HEK293 (cell line): ENCODE data around the gene PTGR2.
A peak's percentile ranks its signal among the peaks of the same experiment; 100 is the strongest.

Experiments
- CTCF ChIA-PET: fragments of 350-600 bp; formaldehyde crosslinking; extraction: SDS; loops from one replicate; lab custom pipeline; 2021; ENCODE audit warnings: antibody characterized with exemption; lab: Yijun Ruan, JAX
- POLR2A ChIA-PET: fragments of 300-600 bp; formaldehyde crosslinking; extraction: SDS; loops from one replicate; lab custom pipeline; 2020; ENCODE audit warnings: antibody characterized with exemption, inconsistent platforms; lab: Yijun Ruan, JAX
- H3K27ac ChIP-seq: fragments of 200-500 bp; sonication (Bioruptor generic); 2 replicates; pipeline ENCODE4 v1.5.1; 2014; ENCODE audit warnings: low read depth, low read length, control low read depth, inconsistent platforms; ENCODE audit errors: extremely low read depth
- H3K36me3 ChIP-seq, 2 experiments: fragments of 200-500 bp in 1 of 2; sonication (Bioruptor generic) in 1 of 2; 1 replicate in 1 of 2; 2 replicates in 1 of 2; pipeline ENCODE4 v1.5.1; 2014 to 2017; ENCODE audit warnings: inconsistent platforms in 2 of 2, low read length in 2 of 2; ENCODE audit not compliant: control insufficient read depth in 2 of 2, insufficient read depth in 1 of 2
- H3K4me1 ChIP-seq: fragments of 200-500 bp; sonication (Bioruptor generic); 2 replicates; pipeline ENCODE4 v1.5.1; 2014; ENCODE audit warnings: mild to moderate bottlenecking, low read length, inconsistent platforms; ENCODE audit not compliant: control insufficient read depth, insufficient read depth
- H3K4me3 ChIP-seq: 2 replicates; pipeline ENCODE4 v1.5.1; 2011; ENCODE audit warnings: low read depth, mild to moderate bottlenecking, control low read depth, low read length, moderate library complexity
- H3K9me3 ChIP-seq: fragments of 200-500 bp; sonication (Bioruptor generic); 2 replicates; pipeline ENCODE4 v1.5.1; 2014; ENCODE audit warnings: low read depth, low read length, inconsistent platforms; ENCODE audit not compliant: control insufficient read depth, insufficient read depth
- PRDM1 ChIP-seq: fragments of 450-650 bp; formaldehyde crosslinking; IDR thresholded peaks from 2 replicates; pipeline ENCODE4; 2016; ENCODE audit warnings: missing biosample characterization, missing genetic modification characterization
- TCF7L2 ChIP-seq: IDR thresholded peaks from 2 replicates; pipeline ENCODE4 v1.6.1; 2011; ENCODE audit warnings: low read depth, mild to moderate bottlenecking, inconsistent platforms, low read length, moderate library complexity, borderline replicate concordance
- YY2 ChIP-seq: fragments of 450-650 bp; formaldehyde crosslinking; IDR thresholded peaks from 2 replicates; pipeline ENCODE4 v1.5.1; 2016; ENCODE audit warnings: missing biosample characterization, missing genetic modification characterization
- ZBTB8A ChIP-seq: fragments of 450-650 bp; formaldehyde crosslinking; IDR thresholded peaks from 2 replicates; pipeline ENCODE4 v1.5.1; 2016; ENCODE audit warnings: missing biosample characterization, missing genetic modification characterization
- ZFHX2 ChIP-seq: fragments of 450-650 bp; formaldehyde crosslinking; conservative IDR thresholded peaks from 2 replicates; pipeline ENCODE4 v1.5.1; 2016; ENCODE audit warnings: missing biosample characterization, missing genetic modification characterization
- ZFP41 ChIP-seq: fragments of 450-650 bp; formaldehyde crosslinking; IDR thresholded peaks from 2 replicates; pipeline ENCODE4 v1.5.1; 2016; ENCODE audit warnings: missing biosample characterization, missing genetic modification characterization, borderline replicate concordance
- ZNF133 ChIP-seq: fragments of 450-650 bp; formaldehyde crosslinking; IDR thresholded peaks from 2 replicates; pipeline ENCODE4 v1.5.1; 2016; ENCODE audit warnings: missing biosample characterization, missing genetic modification characterization
- ZNF23 ChIP-seq: fragments of 450-650 bp; formaldehyde crosslinking; IDR thresholded peaks from 2 replicates; pipeline ENCODE4 v1.5.1; 2016; ENCODE audit warnings: missing biosample characterization, missing genetic modification characterization, borderline replicate concordance
- ZNF324 ChIP-seq: fragments of 450-650 bp; formaldehyde crosslinking; IDR thresholded peaks from 2 replicates; pipeline ENCODE4 v1.5.1; 2016; ENCODE audit warnings: missing biosample characterization, missing genetic modification characterization
- ZNF366 ChIP-seq: fragments of 450-650 bp; formaldehyde crosslinking; conservative IDR thresholded peaks from 2 replicates; pipeline ENCODE4 v1.5.1; 2016; ENCODE audit warnings: missing biosample characterization, missing genetic modification characterization
- ZNF37A ChIP-seq: fragments of 450-650 bp; IDR thresholded peaks from 2 replicates; pipeline ENCODE4 v1.5.1; 2018; ENCODE audit warnings: missing biosample characterization, missing genetic modification characterization
- ZNF48 ChIP-seq: fragments of 450-650 bp; formaldehyde crosslinking; IDR thresholded peaks from 2 replicates; pipeline ENCODE4 v1.5.1; 2016; ENCODE audit warnings: missing biosample characterization, missing genetic modification characterization
- ZNF561 ChIP-seq: fragments of 450-650 bp; IDR thresholded peaks from 2 replicates; pipeline ENCODE4 v1.5.1; 2018; ENCODE audit warnings: missing biosample characterization, missing genetic modification characterization, borderline replicate concordance
- ZNF626 ChIP-seq: fragments of 450-650 bp; sonication (Bioruptor Pico); formaldehyde crosslinking; IDR thresholded peaks from 2 replicates; pipeline ENCODE4 v1.5.1; 2018; ENCODE audit warnings: missing biosample characterization, missing genetic modification characterization, inconsistent platforms
- ZNF768 ChIP-seq: fragments of 450-650 bp; formaldehyde crosslinking; IDR thresholded peaks from 2 replicates; pipeline ENCODE4 v1.5.1; 2018; ENCODE audit warnings: missing biosample characterization, mild to moderate bottlenecking, missing genetic modification characterization
- ZNF792 ChIP-seq: fragments of 450-650 bp; formaldehyde crosslinking; IDR thresholded peaks from 2 replicates; pipeline ENCODE4 v1.5.1; 2016; ENCODE audit warnings: missing biosample characterization, missing genetic modification characterization
- ZSCAN23 ChIP-seq: fragments of 450-650 bp; formaldehyde crosslinking; IDR thresholded peaks from 2 replicates; pipeline ENCODE4 v1.5.1; 2016; ENCODE audit warnings: missing biosample characterization, missing genetic modification characterization
- ZXDB ChIP-seq: fragments of 450-650 bp; formaldehyde crosslinking; IDR thresholded peaks from 2 replicates; pipeline ENCODE4 v1.5.1; 2016; ENCODE audit warnings: missing biosample characterization, missing genetic modification characterization
- TF ChIP-seq, protein P1 (sequence below): fragments of 450-650 bp; formaldehyde crosslinking; IDR thresholded peaks from 2 replicates; pipeline ENCODE4 v1.5.1; 2017; ENCODE audit warnings: missing biosample characterization, missing genetic modification characterization
- TF ChIP-seq, protein P2 (sequence below): fragments of 450-650 bp; formaldehyde crosslinking; IDR thresholded peaks from 2 replicates; pipeline ENCODE4 v1.5.1; 2016; ENCODE audit warnings: missing biosample characterization, missing genetic modification characterization
- TF ChIP-seq, protein P3 (sequence below): IDR thresholded peaks from 2 replicates; pipeline ENCODE4 v1.6.1; 2011; ENCODE audit warnings: mild to moderate bottlenecking, low read depth, low read length, borderline replicate concordance
- TF ChIP-seq, protein P4 (sequence below): fragments of 450-650 bp; formaldehyde crosslinking; optimal IDR thresholded peaks from 2 replicates; pipeline ENCODE3; 2016; ENCODE audit warnings: missing biosample characterization, mild to moderate bottlenecking, missing genetic modification characterization
- TF ChIP-seq, protein P5 (sequence below): fragments of 450-650 bp; formaldehyde crosslinking; IDR thresholded peaks from 2 replicates; pipeline ENCODE4 v1.5.1; 2017; ENCODE audit warnings: missing biosample characterization, missing genetic modification characterization

PTGR2 gene

DNA sequence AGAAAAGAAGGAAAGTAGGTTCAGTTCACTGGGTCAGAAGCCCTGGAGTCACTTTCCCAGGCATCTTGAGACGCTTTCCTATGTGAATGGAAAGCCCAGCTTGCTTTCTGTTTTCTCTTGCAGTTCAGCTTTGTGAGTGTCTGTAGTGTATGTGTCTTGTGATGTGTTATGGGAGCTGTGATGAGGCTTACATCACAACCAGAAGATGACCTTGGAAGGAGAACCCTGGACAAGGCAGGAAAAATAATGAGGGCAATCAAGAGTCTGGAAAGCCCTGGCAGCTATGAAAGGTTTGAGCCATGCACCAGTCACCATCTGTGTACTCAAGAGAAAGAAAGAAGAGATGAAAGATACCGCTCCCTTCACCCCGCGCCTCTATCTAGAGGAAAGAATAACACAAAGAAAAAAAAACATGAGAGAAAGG lies 35.2 kb upstream of the PTGR2 start:
- Histone ChIP-seq H3K9me3 (no peaks in the 10 kb centered on the region), H3K4me3 (no peak overlapping the region), H3K36me3 (no peaks in the 10 kb centered on the region), H3K4me1 (no peaks in the 10 kb centered on the region), H3K27ac (no peak overlapping the region)
- POLR2A ChIA-PET = interaction anchor here (0.6 kb wide), 1 partner anchor 10 kb away, joined by 3 read pairs; no protein-coding TSS in a partner anchor
- CTCF ChIA-PET = interaction anchor here (0.7 to 0.8 kb wide), 2 partner anchors 9 to 10 kb away, joined by 3 to 4 read pairs; no protein-coding TSS in a partner anchor
- TF ChIP-seq ZNF48 (tag by site-specific recombination) (no peak), ZFHX2 (tag by site-specific recombination) (no peak), YY2 (tag by site-specific recombination) (no peak), TCF7L2 (peak; percentile 82), PRDM1 (peak; percentile 75)
- TF ChIP-seq, protein P1, sequence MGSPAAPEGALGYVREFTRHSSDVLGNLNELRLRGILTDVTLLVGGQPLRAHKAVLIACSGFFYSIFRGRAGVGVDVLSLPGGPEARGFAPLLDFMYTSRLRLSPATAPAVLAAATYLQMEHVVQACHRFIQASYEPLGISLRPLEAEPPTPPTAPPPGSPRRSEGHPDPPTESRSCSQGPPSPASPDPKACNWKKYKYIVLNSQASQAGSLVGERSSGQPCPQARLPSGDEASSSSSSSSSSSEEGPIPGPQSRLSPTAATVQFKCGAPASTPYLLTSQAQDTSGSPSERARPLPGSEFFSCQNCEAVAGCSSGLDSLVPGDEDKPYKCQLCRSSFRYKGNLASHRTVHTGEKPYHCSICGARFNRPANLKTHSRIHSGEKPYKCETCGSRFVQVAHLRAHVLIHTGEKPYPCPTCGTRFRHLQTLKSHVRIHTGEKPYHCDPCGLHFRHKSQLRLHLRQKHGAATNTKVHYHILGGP (tag by site-specific recombination) = no peak

DNA sequence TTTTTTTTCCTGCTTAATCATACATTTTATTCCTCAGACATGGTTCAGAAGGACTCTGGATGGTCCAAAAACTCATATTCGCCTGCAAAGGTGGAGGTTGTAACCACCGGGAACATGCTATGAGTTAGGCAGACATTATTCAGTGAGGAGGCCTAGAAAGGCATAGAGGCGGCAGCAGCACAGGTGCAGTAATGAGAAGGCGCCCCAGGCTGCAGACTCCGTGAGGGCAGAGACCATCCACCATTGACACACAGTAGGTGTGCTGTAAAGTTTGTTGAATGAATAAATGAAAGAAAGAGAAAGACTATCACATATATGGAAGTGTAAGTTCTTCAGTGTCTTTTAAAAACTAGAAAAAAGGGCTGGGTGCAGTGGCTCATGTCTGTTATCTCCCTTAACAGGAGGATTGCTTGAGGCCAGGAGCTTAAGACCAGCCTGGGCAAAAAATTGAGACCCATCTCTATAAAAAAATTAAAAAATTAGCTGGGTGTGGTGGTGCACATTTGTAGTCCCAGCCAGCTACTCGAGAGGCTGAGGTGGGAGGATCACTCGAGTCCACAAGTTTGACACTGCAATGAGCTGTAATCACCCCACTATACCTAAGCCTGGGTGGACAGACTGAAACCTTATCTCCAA lies 34.5 kb upstream of the PTGR2 start:
- ChIA-PET CTCF (interaction anchor here (0.5 to 0.7 kb wide), 3 partner anchors 10 to 237 kb away, joined by 3 to 4 read pairs (median 3); no protein-coding TSS in a partner anchor), POLR2A (interaction anchor here (0.6 kb wide), 1 partner anchor 11 kb away, joined by 3 read pairs; no protein-coding TSS in a partner anchor)
- no peak for TF ChIP-seq ZNF23 (tag by site-specific recombination)
- TF ChIP-seq PRDM1 = no peak
- no peak for TF ChIP-seq ZNF768 (tag by site-specific recombination)
- TF ChIP-seq ZXDB (tag by site-specific recombination) = no peak
- TF ChIP-seq TCF7L2 = no peak
- Histone ChIP-seq H3K27ac (no peak overlapping the region), H3K36me3 (no peaks in the 10 kb centered on the region), H3K4me3 (no peak overlapping the region), H3K9me3 (no peaks in the 10 kb centered on the region), H3K4me1 (no peaks in the 10 kb centered on the region)

DNA sequence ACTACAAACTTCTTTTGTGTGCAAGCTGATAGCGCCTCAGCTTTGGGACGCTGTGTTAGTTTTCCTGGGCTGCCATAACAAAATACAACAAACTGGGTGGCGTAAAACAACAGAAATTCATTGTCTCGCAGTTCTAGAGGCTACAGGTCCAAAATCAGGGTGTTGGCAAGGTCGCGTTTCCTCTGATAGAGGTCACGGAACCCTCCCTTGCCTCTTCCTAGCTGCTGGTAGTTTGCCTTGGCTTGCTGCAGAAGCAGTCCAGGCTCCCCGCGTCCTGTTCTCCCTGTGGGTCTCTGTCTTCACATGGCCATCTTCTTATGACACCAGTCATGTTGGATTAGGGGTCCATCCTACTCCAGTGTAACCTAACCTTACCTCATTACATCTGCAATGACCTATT lies 32.8 kb upstream of the PTGR2 start:
- H3K4me3 ChIP-seq = no peak overlapping the region
- no peaks in the 10 kb centered on the region for H3K36me3 ChIP-seq
- no peaks in the 10 kb centered on the region for H3K9me3 ChIP-seq
- ChIA-PET POLR2A (no interaction called here), CTCF (no interaction called here)
- H3K27ac ChIP-seq = no peak overlapping the region
- H3K4me1 ChIP-seq = no peaks in the 10 kb centered on the region
- TF ChIP-seq ZNF792 (tag by site-specific recombination) = no peak
- no peak for TF ChIP-seq ZNF133 (tag by site-specific recombination)
- TF ChIP-seq, protein P2, sequence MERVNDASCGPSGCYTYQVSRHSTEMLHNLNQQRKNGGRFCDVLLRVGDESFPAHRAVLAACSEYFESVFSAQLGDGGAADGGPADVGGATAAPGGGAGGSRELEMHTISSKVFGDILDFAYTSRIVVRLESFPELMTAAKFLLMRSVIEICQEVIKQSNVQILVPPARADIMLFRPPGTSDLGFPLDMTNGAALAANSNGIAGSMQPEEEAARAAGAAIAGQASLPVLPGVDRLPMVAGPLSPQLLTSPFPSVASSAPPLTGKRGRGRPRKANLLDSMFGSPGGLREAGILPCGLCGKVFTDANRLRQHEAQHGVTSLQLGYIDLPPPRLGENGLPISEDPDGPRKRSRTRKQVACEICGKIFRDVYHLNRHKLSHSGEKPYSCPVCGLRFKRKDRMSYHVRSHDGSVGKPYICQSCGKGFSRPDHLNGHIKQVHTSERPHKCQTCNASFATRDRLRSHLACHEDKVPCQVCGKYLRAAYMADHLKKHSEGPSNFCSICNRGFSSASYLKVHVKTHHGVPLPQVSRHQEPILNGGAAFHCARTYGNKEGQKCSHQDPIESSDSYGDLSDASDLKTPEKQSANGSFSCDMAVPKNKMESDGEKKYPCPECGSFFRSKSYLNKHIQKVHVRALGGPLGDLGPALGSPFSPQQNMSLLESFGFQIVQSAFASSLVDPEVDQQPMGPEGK (tag by site-specific recombination) = no peak
- no peak for TF ChIP-seq ZNF37A
- no peak for TF ChIP-seq ZFP41 (tag by site-specific recombination)
- TF ChIP-seq ZNF324 (tag by site-specific recombination) = no peak
- TF ChIP-seq ZBTB8A (tag by site-specific recombination) = no peak
- TF ChIP-seq ZSCAN23 (tag by site-specific recombination) = no peak
- TF ChIP-seq ZNF626 (tag by site-specific recombination) = no peak
- TF ChIP-seq ZNF366 (tag by site-specific recombination) = no peak
- no peak for TF ChIP-seq ZNF561
- TF ChIP-seq, protein P3, sequence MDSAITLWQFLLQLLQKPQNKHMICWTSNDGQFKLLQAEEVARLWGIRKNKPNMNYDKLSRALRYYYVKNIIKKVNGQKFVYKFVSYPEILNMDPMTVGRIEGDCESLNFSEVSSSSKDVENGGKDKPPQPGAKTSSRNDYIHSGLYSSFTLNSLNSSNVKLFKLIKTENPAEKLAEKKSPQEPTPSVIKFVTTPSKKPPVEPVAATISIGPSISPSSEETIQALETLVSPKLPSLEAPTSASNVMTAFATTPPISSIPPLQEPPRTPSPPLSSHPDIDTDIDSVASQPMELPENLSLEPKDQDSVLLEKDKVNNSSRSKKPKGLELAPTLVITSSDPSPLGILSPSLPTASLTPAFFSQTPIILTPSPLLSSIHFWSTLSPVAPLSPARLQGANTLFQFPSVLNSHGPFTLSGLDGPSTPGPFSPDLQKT = no peak
- TF ChIP-seq, protein P4, sequence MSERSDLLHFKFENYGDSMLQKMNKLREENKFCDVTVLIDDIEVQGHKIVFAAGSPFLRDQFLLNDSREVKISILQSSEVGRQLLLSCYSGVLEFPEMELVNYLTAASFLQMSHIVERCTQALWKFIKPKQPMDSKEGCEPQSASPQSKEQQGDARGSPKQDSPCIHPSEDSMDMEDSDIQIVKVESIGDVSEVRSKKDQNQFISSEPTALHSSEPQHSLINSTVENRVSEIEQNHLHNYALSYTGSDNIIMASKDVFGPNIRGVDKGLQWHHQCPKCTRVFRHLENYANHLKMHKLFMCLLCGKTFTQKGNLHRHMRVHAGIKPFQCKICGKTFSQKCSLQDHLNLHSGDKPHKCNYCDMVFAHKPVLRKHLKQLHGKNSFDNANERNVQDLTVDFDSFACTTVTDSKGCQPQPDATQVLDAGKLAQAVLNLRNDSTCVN (tag by site-specific recombination) = no peak
- TF ChIP-seq, protein P5, sequence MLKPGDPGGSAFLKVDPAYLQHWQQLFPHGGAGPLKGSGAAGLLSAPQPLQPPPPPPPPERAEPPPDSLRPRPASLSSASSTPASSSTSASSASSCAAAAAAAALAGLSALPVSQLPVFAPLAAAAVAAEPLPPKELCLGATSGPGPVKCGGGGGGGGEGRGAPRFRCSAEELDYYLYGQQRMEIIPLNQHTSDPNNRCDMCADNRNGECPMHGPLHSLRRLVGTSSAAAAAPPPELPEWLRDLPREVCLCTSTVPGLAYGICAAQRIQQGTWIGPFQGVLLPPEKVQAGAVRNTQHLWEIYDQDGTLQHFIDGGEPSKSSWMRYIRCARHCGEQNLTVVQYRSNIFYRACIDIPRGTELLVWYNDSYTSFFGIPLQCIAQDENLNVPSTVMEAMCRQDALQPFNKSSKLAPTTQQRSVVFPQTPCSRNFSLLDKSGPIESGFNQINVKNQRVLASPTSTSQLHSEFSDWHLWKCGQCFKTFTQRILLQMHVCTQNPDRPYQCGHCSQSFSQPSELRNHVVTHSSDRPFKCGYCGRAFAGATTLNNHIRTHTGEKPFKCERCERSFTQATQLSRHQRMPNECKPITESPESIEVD = no peak
